DOHH2 (cell line): ENCODE data around the gene CTSE.

Experiments used
- EZH2phosphoT487 ChIP-seq: fragments of 200-600 bp; sonication (generic); IDR thresholded peaks from 2 replicates; pipeline ENCODE4 v1.6.1; 2017; ENCODE audit warnings: borderline replicate concordance, mild to moderate bottlenecking, antibody characterized with exemption, low read length, moderate library complexity, mixed read lengths
- TF ChIP-seq, protein P1 (sequence below): fragments of 200-600 bp; sonication (generic); IDR thresholded peaks from one replicate; pipeline ENCODE4 v1.5.1; 2014; ENCODE audit warnings: antibody characterized with exemption, mild to moderate bottlenecking, low read depth, low read length; ENCODE audit not compliant: poor library complexity, severe bottlenecking

GRCh38 chr1:206005234-206005633 lies 18.5 kb downstream of the CTSE start:
- TF ChIP-seq, protein P1, sequence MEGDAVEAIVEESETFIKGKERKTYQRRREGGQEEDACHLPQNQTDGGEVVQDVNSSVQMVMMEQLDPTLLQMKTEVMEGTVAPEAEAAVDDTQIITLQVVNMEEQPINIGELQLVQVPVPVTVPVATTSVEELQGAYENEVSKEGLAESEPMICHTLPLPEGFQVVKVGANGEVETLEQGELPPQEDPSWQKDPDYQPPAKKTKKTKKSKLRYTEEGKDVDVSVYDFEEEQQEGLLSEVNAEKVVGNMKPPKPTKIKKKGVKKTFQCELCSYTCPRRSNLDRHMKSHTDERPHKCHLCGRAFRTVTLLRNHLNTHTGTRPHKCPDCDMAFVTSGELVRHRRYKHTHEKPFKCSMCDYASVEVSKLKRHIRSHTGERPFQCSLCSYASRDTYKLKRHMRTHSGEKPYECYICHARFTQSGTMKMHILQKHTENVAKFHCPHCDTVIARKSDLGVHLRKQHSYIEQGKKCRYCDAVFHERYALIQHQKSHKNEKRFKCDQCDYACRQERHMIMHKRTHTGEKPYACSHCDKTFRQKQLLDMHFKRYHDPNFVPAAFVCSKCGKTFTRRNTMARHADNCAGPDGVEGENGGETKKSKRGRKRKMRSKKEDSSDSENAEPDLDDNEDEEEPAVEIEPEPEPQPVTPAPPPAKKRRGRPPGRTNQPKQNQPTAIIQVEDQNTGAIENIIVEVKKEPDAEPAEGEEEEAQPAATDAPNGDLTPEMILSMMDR, result no peak
- TF ChIP-seq EZH2phosphoT487, result no peak
